Measurements from ENCODE around the gene KLF9.

DNA sequence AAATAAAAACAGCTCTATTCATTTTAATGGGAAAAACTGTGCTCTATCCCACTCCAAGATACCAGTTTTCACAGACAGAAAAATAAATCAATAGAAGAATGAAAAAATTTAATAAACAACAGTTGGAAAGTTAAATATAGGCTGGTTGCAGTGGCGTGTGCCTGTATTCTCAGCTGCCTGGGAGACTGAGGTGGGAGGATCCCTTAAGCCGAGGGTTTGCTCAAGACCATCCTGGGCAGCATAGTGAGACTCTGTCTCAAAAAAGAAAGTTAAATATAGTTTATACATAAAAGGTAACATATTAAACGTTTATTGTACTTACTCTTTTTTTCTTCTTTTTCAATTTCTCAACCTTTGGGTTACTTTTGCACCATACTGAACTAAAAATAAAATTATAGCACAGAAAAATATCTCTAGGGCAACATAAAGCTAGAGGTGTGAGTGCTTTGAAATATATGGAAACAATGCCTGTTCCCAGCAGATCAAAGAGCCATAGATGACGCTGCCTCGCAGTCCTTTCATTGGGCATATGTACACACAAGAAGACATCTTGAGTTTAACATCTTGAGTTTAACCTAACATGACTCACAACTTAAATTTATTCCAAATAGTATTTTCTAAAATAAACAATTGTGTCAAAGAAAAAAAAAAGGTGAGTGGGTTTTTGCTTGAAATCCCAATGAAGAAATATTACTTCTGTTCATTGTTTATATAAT lies 25.7 kb upstream of the KLF9 start:
- TF ChIP-seq POLR2A (IDR thresholded peaks at IDR 0.05): no peak
- TF ChIP-seq, protein P1, sequence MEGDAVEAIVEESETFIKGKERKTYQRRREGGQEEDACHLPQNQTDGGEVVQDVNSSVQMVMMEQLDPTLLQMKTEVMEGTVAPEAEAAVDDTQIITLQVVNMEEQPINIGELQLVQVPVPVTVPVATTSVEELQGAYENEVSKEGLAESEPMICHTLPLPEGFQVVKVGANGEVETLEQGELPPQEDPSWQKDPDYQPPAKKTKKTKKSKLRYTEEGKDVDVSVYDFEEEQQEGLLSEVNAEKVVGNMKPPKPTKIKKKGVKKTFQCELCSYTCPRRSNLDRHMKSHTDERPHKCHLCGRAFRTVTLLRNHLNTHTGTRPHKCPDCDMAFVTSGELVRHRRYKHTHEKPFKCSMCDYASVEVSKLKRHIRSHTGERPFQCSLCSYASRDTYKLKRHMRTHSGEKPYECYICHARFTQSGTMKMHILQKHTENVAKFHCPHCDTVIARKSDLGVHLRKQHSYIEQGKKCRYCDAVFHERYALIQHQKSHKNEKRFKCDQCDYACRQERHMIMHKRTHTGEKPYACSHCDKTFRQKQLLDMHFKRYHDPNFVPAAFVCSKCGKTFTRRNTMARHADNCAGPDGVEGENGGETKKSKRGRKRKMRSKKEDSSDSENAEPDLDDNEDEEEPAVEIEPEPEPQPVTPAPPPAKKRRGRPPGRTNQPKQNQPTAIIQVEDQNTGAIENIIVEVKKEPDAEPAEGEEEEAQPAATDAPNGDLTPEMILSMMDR (IDR thresholded peaks at IDR 0.05): no peak
- TF ChIP-seq POLR2AphosphoS5 (IDR thresholded peaks at IDR 0.05): no peak
